ENCODE data around the gene SH3PXD2B.

The SH3PXD2B gene

GRCh38 chr5:172420235-172420939, 33.9 kb downstream of the SH3PXD2B start:
- H3K4me3 ChIP-seq (ENCODE audit: low read depth, low read length), result peak overlapping the region; percentile 45
- no peak for TF ChIP-seq CTCF (IDR thresholded peaks at IDR 0.05; ENCODE audit: control insufficient read depth, extremely low read depth, insufficient read depth)
- peak; percentile 99 for DNase-seq (ENCODE audit: low read depth)

GRCh38 chr5:172418862-172419814, 35.2 kb downstream of the SH3PXD2B start:
- no peak for TF ChIP-seq CTCF (IDR thresholded peaks at IDR 0.05; ENCODE audit: control insufficient read depth, extremely low read depth, insufficient read depth)
- no peak overlapping the region; the same call in 1 of the 2 replicates for H3K4me3 ChIP-seq (ENCODE audit: low read depth, low read length)
- no peak for DNase-seq (ENCODE audit: low read depth)

GRCh38 chr5:172417983-172418630, 36.2 kb downstream of the SH3PXD2B start:
- no peak for TF ChIP-seq CTCF (IDR thresholded peaks at IDR 0.05; ENCODE audit: control insufficient read depth, extremely low read depth, insufficient read depth)
- no peak for DNase-seq (ENCODE audit: low read depth)
- no peak overlapping the region for H3K4me3 ChIP-seq (ENCODE audit: low read depth, low read length)

GRCh38 chr5:172417130-172417841, 37.0 kb downstream of the SH3PXD2B start:
- no peak for DNase-seq (ENCODE audit: low read depth)
- no peak overlapping the region for H3K4me3 ChIP-seq (ENCODE audit: low read depth, low read length)
- no peak for TF ChIP-seq CTCF (IDR thresholded peaks at IDR 0.05; ENCODE audit: control insufficient read depth, extremely low read depth, insufficient read depth)

- TF ChIP-seq CTCF (IDR thresholded peaks at IDR 0.05; ENCODE audit: control insufficient read depth, extremely low read depth, insufficient read depth), result no peak
- no peak overlapping the region for H3K4me3 ChIP-seq (ENCODE audit: low read depth, low read length)
- no peak for DNase-seq (ENCODE audit: low read depth)
Observed at GRCh38 chr5:172415362-172416275, 38.7 kb downstream of the SH3PXD2B start.
